Motor neuron (in vitro differentiated cells): ENCODE measurements around the gene BSCL2. TPM values are rescaled to one million over a fixed set of nuclear protein-coding genes. Genes with fewer than 3 reads are reported as not detected.
"Not testable (repeated sequence)": the region's sequence is repeated elsewhere in the genome, so short reads cannot be mapped to it uniquely, and the experiment has no call there.

Experiments
- ATAC-seq, 8 experiments: fragments of 200-7000 bp; cut with Tn5 transposase; replicated peaks in 6 of 8; 2 replicates each; pipeline ENCODE4 v1.8.0; 2021; ENCODE audit warnings: mild to moderate bottlenecking in 8 of 8, moderate library complexity in 8 of 8
- H3K27ac ChIP-seq, 2 donors: fragments of 250-450 bp; sonication (Bioruptor Pico); 2 replicates each; pipeline ENCODE4 v1.9.0; 2021; ENCODE audit warnings: antibody characterized with exemption in 2 of 2, mild to moderate bottlenecking in 2 of 2, moderate library complexity in 1 of 2
- H3K4me1 ChIP-seq, 2 donors: fragments of 250-450 bp; sonication (Bioruptor Pico); replicated peaks in 1 of 2; 2 replicates each; pipeline ENCODE4 v1.6.1; 2021; ENCODE audit warnings: antibody characterized with exemption in 2 of 2, mild to moderate bottlenecking in 2 of 2, moderate library complexity in 1 of 2
- H3K4me3 ChIP-seq, 5 donors: fragments of 250-450 bp; sonication (Bioruptor Pico); 2 replicates each; pipeline ENCODE4 v1.9.0; 2021; ENCODE audit warnings: antibody characterized with exemption in 5 of 5, mild to moderate bottlenecking in 5 of 5, moderate library complexity in 4 of 5
- WGBS, 10 experiments: fragments of 450-650 bp; shearing (Covaris generic); methylation state at CpG; one replicate each; pipeline ENCODE4 v1.0.0; 2022; 5-methylcytosine and 5-hydroxymethylcytosine counted together
- in situ Hi-C, 9 experiments: fragments of 400-800 bp; cut with MboI; loops; one replicate each; pipeline ENCODE4 v1.15.0; 2021; ENCODE audit warnings: low sequenced_read_pairs in 9 of 9, low pct_unique_long_range_greater_than_20kb in 2 of 9; ENCODE audit not compliant: unreplicated experiment in 9 of 9
- total RNA-seq, 8 experiments: library from RNA; unstranded; fragments of 300-600 nt; gene quantifications; 2 replicates each; pipeline versions ENCODE4 v1.2.3 to v1.2.4, GENCODE V29; 2022

The BSCL2 gene
- total RNA-seq, 8 experiments from 2014 or later: 55.0 to 446 (median 341) TPM

DNA sequence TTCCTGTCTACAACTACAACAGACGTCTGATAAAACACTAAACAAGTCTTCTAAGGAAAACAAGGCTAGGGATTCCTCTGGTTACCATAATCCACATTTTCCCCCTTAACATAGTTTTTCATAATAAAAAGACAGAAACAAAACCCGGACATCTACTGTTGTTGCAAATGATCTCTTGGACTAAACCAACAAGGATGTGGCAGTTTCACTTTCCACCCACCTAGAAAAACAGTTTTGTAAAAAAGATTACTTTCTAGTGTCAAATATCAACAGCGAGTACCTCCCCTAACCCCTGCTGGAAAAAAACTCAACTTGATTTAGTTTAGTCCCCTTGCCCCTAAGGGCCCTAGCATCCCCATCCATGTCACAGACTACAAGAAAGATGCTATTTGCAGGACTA lies 5.6 kb upstream of the BSCL2 start:
- ATAC-seq: no peak
- H3K27ac ChIP-seq: no peak overlapping the region
- WGBS, 10 experiments: 43 to 100% (median 93%) methylated on average over 1 to 3 of the region's 3 CpGs; no CpG with 5 or more reads in 2 of the 10 experiments

DNA sequence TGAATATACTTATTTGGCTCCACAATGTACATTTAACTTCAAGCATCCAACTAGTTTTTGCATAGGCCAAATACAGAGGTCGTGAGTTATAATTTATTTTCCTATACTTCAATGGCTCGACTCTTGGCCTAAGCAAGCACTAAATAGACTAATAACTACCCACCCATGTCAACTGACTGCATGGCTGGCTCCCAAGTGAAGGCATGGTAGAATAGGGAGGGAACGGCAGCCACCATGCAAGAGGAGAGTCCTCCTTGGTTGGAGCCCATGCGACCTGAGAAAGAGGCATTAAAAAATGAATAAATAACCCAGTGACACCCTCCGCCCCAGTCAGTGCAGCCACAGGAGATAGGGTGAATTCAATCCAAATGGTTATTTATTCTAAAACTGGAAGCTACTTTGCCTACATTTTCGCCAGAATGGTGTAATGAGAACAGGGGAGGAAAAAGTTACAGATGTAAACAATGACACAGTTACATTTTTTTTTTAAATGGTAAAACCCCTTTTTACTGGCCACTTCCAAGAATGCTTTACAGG lies 5.1 kb upstream of the BSCL2 start:
- 47 to 100% (median 90%) methylated on average over 1 to 6 of the region's 6 CpGs for WGBS, 10 experiments

More for the DNA sequence above, 5.6 kb upstream of the BSCL2 start:
- in situ Hi-C loops: no loop called here
- Histone ChIP-seq H3K4me1 (peaks cover 14 to 19% of the 10 kb centered on the region in 2 donors), H3K4me3 (no peak overlapping the region)

GRCh38 chr11:62710001-62710345 lies 2.7 kb upstream of the BSCL2 start:
- H3K4me1 ChIP-seq: peaks cover 19 to 27% of the 10 kb centered on the region in 2 donors
- WGBS, 10 experiments: 60 to 100% (median 82%) methylated on average over 1 to 5 of the region's 7 CpGs; no CpG with 5 or more reads in 4 of the 10 experiments
- in situ Hi-C loops: no loop called here
- peak overlapping the region; percentile 52 to 80 (median 61) for H3K4me3 ChIP-seq
- peak overlapping the region; percentile 95 to 97 for H3K27ac ChIP-seq
- ATAC-seq: peak in 3 of 8 experiments; percentile 3 to 29 (median 28)

More for the DNA sequence above, 5.1 kb upstream of the BSCL2 start:
- no peak overlapping the region for H3K27ac ChIP-seq
- H3K4me3 ChIP-seq: no peak overlapping the region
- no peak for ATAC-seq
- in situ Hi-C loops: no loop called here
- H3K4me1 ChIP-seq: peaks cover 14 to 22% of the 10 kb centered on the region in 2 donors

GRCh38 chr11:62709247-62710000 lies 2.2 kb upstream of the BSCL2 start:
- in situ Hi-C loops: no loop called here
- WGBS, 10 experiments: 0 to 10% (median 2%) methylated on average over 3 to 27 of the region's 47 CpGs; no CpG with 5 or more reads in 3 of the 10 experiments
- peaks cover 19 to 28% of the 10 kb centered on the region in 2 donors for H3K4me1 ChIP-seq
- ATAC-seq: peak; percentile 40 to 68 (median 48)
- H3K27ac ChIP-seq: peak overlapping the region; percentile 95 to 97
- H3K4me3 ChIP-seq: peak overlapping the region; percentile 52 to 80 (median 61)

GRCh38 chr11:62708793-62709192 lies 1.6 kb upstream of the BSCL2 start:
- WGBS, 10 experiments: 0 to 40% (median 36%) methylated on average over 1 to 4 of the region's 7 CpGs; no CpG with 5 or more reads in 7 of the 10 experiments
- in situ Hi-C loops: no loop called here
- Histone ChIP-seq H3K4me3 (peak overlapping the region; percentile 52 to 80 (median 61)), H3K27ac (peak overlapping the region; percentile 95 to 97), H3K4me1 (peaks cover 19 to 28% of the 10 kb centered on the region in 2 donors)
- ATAC-seq: peak in 1 of 8 experiments; percentile 1

DNA sequence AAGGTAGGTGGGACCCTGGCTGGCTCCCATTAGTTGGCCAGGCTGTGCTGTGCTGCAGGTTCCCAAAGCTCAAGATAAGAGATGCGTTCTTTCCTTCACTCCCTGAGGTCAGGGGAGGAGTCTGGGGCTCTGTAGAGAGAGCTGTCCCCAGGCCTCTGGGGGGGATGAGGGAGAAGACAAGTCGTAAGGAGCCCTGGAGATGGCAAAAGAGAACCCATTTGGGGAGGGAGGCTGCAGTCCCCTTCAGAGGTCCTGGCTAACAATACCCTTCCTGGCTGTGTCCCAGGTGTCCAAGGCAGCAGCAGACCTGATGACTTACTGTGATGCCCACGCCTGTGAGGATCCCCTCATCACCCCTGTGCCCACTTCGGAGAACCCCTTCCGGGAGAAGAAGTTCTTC lies 1.2 kb upstream of the BSCL2 start:
- in situ Hi-C loops: no loop called here
- Histone ChIP-seq H3K27ac (peak overlapping the region; percentile 95 to 97), H3K4me3 (peak overlapping the region; percentile 52 to 80 (median 61)), H3K4me1 (peaks cover 19 to 28% of the 10 kb centered on the region in 2 donors)
- WGBS, 10 experiments: 80 to 85% methylated on average over 1 to 3 of the region's 5 CpGs; no CpG with 5 or more reads in 8 of the 10 experiments
- no peak for ATAC-seq

DNA sequence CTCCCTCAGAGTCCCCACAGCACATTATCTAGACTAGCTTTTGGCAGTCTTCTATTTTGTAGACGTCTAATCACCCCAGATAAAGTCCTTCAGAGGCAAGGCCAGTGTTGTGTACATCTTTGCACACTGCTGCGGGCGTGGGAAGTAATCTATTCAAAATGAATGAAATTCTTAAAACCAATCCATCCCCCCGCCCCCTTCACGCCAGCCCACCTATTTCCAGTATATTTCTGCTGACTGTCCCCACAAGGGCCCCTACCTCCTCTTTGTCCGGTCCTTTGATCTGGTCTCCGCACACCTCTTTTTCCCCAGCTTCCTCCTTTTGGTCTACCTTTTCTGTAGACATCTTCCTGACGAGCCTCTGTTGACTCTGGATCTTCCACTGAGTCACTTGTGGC lies 375 bp downstream of the BSCL2 start:
- peak overlapping the region; percentile 52 to 80 (median 61) for H3K4me3 ChIP-seq

GRCh38 chr11:62705880-62706849 lies 1.1 kb downstream of the BSCL2 start:
- in situ Hi-C loops: no loop called here
- peak overlapping the region; percentile 52 to 80 (median 61) for H3K4me3 ChIP-seq
- ATAC-seq: peak; percentile 62 to 82 (median 66)
- peaks cover 19 to 28% of the 10 kb centered on the region in 2 donors for H3K4me1 ChIP-seq
- 0 to 33% (median 3%) methylated on average over 2 to 18 of the region's 73 CpGs; no CpG with 5 or more reads in 2 of the 10 experiments for WGBS, 10 experiments
- H3K27ac ChIP-seq: peak overlapping the region; percentile 89 to 94

More for the DNA sequence above, 375 bp downstream of the BSCL2 start:
- 13 to 80% (median 30%) methylated on average over 1 to 4 of the region's 8 CpGs; no CpG with 5 or more reads in 6 of the 10 experiments for WGBS, 10 experiments
- H3K27ac ChIP-seq: peak overlapping the region; percentile 89 to 94
- no peak for ATAC-seq
- in situ Hi-C loops: no loop called here
- peaks cover 19 to 28% of the 10 kb centered on the region in 2 donors for H3K4me1 ChIP-seq

- no peak for ATAC-seq
- in situ Hi-C loops: no loop called here
- Histone ChIP-seq H3K27ac (peak overlapping the region; percentile 35 to 58), H3K4me3 (peak overlapping the region; percentile 52 to 80 (median 61)), H3K4me1 (peaks cover 19 to 28% of the 10 kb centered on the region in 2 donors)
- 30 to 61% (median 58%) methylated on average over 1 to 5 of the region's 7 CpGs; no CpG with 5 or more reads in 3 of the 10 experiments for WGBS, 10 experiments
Measured at GRCh38 chr11:62705413-62705812, 1.8 kb downstream of the BSCL2 start.

DNA sequence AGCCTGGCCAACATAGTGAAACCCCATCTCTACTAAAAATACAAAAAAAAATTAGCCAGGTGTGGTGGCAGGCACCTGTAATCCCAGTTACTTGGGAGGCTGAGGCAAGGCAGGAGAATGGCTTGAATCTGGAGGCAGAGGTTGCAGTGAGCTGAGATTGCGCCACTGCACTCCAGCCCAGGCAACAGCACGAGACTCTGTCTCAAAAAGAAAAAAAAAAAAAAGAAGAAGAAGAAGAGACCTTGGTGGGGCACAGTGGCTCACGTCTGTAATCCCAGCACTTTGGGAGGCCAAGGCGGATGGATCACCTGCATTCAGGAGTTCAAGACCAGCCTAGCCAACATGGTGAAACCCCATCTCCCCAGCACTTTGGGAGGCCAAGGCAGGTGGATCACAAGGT lies 3.3 kb downstream of the BSCL2 start:
- in situ Hi-C loops, H3K27ac ChIP-seq, ATAC-seq, H3K4me3 ChIP-seq: not testable (repeated sequence)
- 80 to 100% (median 100%) methylated on average over 1 to 3 of the region's 4 CpGs; no CpG with 5 or more reads in 3 of the 10 experiments for WGBS, 10 experiments
- H3K4me1 ChIP-seq: peaks cover 11 to 20% of the 10 kb centered on the region in 2 donors

GRCh38 chr11:62702246-62702645 lies 5.0 kb downstream of the BSCL2 start:
- Histone ChIP-seq H3K27ac (no peak overlapping the region), H3K4me3 (no peak overlapping the region), H3K4me1 (peaks cover 5 to 6% of the 10 kb centered on the region in 2 donors)
- WGBS, 10 experiments: 83 to 100% (median 96%) methylated on average over 1 to 6 of the region's 11 CpGs; no CpG with 5 or more reads in 7 of the 10 experiments
- no peak for ATAC-seq
- in situ Hi-C loops: no loop called here

DNA sequence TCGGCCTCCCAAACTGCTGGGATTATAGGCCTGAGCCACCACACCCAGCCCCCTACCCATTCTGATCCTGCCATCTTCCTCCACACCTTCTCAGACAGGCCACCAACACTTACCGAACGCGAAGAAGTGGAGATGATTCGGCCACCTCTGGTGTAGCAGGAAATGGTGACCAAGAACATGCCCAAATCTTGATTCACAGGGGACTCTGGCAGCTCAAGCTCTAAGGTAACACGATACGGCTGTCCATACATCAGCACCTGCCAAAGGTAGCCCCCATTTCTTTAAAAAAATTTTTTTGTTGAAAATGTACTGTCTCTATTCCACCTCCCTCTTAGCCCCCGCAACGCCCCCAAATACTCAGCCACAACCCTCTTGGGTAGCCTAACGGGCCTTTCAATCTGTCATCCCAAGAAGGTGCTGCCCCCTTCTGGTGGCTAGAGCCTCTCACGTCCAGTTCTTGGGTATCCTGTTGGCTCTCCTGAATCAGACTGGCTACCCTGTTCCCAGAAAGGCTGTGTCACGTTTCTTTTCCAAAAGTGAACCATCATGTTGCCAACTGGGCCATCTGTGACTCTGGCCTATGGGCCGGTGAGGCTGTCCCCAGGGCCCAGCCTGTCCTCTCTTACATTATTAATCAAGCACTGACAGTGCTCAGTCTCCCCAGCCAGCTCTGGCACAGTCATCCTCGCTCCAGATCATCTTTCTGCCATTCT lies 12.6 kb downstream of the BSCL2 start:
- in situ Hi-C loops: loop anchor here in 1 of 9 experiments (10.0 kb wide), 1 partner anchor 310 kb away; no protein-coding TSS in a partner anchor
- Histone ChIP-seq H3K4me3 (no peak overlapping the region), H3K4me1 (no peaks in the 10 kb centered on the region), H3K27ac (no peak overlapping the region)
- WGBS, 10 experiments: 6 to 90% (median 50%) methylated on average over 2 to 11 of the region's 14 CpGs; no CpG with 5 or more reads in 1 of the 10 experiments
- ATAC-seq: peak; percentile 48 to 96 (median 67)
